Bronchial epithelial cell (primary cell): ENCODE measurements around the gene IFI27. TPM values are rescaled to one million over a fixed set of nuclear protein-coding genes. Genes with fewer than 3 reads are reported as not detected.
"Not testable (repeated sequence)": the region's sequence is repeated elsewhere in the genome, so short reads cannot be mapped to it uniquely, and the experiment has no call there.

Source experiments
- DNase-seq: peaks from one replicate; pipeline ENCODE4 v3.0.0-alpha.2; 2010; ENCODE audit warnings: low read depth
- FAIRE-seq: peaks from 2 replicates; lab custom pipeline; 2011; peaks lifted over from hg19 to GRCh38; lab: Jason Lieb, UNC
- H3K27me3 ChIP-seq: 2 replicates; pipeline ENCODE4 v1.5.1; 2011; ENCODE audit warnings: low read length; ENCODE audit not compliant: control insufficient read depth, insufficient read depth
- H3K36me3 ChIP-seq: 2 replicates; pipeline ENCODE4 v1.5.1; 2011; ENCODE audit warnings: low read length; ENCODE audit not compliant: control insufficient read depth, insufficient read depth
- H3K4me3 ChIP-seq: 2 replicates; pipeline ENCODE4 v1.5.1; 2011; ENCODE audit warnings: mild to moderate bottlenecking, low read depth, low read length, control low read depth
- total RNA-seq: library from RNA; depleted of rRNA; stranded (reverse); fragments of >200 nt; gene quantifications from 2 replicates; pipeline ENCODE4 v1.2.1, GENCODE V29; 2014
- TF ChIP-seq, protein P1 (sequence below): IDR thresholded peaks from 2 replicates; pipeline ENCODE4 v1.5.1; 2011; ENCODE audit warnings: mild to moderate bottlenecking, moderate library complexity, low read length, control low read depth, inconsistent platforms; ENCODE audit not compliant: insufficient read depth, severe bottlenecking

IFI27 gene
- total RNA-seq = 15.2 and 20.5 TPM in 2 replicates

GRCh38 chr14:94110552-94111181 is at the start of gene IFI27:
IFI27 (plus strand) TSS chr14:94110736.
- TF ChIP-seq, protein P1, sequence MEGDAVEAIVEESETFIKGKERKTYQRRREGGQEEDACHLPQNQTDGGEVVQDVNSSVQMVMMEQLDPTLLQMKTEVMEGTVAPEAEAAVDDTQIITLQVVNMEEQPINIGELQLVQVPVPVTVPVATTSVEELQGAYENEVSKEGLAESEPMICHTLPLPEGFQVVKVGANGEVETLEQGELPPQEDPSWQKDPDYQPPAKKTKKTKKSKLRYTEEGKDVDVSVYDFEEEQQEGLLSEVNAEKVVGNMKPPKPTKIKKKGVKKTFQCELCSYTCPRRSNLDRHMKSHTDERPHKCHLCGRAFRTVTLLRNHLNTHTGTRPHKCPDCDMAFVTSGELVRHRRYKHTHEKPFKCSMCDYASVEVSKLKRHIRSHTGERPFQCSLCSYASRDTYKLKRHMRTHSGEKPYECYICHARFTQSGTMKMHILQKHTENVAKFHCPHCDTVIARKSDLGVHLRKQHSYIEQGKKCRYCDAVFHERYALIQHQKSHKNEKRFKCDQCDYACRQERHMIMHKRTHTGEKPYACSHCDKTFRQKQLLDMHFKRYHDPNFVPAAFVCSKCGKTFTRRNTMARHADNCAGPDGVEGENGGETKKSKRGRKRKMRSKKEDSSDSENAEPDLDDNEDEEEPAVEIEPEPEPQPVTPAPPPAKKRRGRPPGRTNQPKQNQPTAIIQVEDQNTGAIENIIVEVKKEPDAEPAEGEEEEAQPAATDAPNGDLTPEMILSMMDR = no peak
- Histone ChIP-seq H3K36me3 (no peaks in the 10 kb centered on the region), H3K4me3 (no peak within 1 kb of the TSS), H3K27me3 (no peaks in the 10 kb centered on the region)
- FAIRE-seq (peak; percentile 86), DNase-seq (peak; percentile 50)

GRCh38 chr14:94062344-94062940 is 48.1 kb upstream of the IFI27 start:
- peak; percentile 86 for DNase-seq
- no peak for FAIRE-seq
- Histone ChIP-seq H3K4me3 (no peak overlapping the region), H3K27me3 (no peaks in the 10 kb centered on the region), H3K36me3 (peaks cover 18% of the 10 kb centered on the region)
- TF ChIP-seq, protein P1 = no peak

- Histone ChIP-seq H3K4me3 (no peak overlapping the region), H3K36me3 (peaks cover 2% of the 10 kb centered on the region), H3K27me3 (no peaks in the 10 kb centered on the region)
- peak; percentile 87 for DNase-seq
- TF ChIP-seq, protein P1 = no peak
- FAIRE-seq = no peak
These were observed 44.4 kb upstream of the IFI27 start for GRCh38 chr14:94066089-94066676.

DNA sequence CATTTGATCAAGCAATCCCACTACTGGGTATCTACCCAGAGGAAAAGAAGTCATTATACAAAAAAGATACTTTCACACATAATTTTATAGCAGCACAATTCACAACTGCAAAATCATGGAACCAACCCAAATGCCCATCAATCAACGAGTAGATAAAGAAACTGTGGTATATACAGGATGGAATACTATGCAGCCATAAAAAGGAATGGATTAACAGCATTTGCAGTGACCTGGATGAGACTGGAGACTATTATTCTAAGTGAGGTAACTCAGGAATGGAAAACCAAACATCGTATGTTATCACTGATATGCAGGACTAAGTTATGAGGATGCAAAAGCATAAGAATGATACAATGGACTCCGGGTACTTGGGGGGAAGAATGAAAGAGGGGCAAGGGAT is 38.5 kb upstream of the IFI27 start:
- H3K4me3 ChIP-seq = not testable (repeated sequence)

GRCh38 chr14:94074534-94074933 is 36.0 kb upstream of the IFI27 start:
- no peak for FAIRE-seq
- H3K36me3 ChIP-seq = peaks cover 12% of the 10 kb centered on the region
- no peaks in the 10 kb centered on the region for H3K27me3 ChIP-seq
- TF ChIP-seq, protein P1 = no peak
- DNase-seq = no peak
- H3K4me3 ChIP-seq = no peak overlapping the region

More for the DNA sequence above, 38.5 kb upstream of the IFI27 start:
- not testable (repeated sequence) for FAIRE-seq, DNase-seq, H3K27me3 ChIP-seq, H3K36me3 ChIP-seq

DNA sequence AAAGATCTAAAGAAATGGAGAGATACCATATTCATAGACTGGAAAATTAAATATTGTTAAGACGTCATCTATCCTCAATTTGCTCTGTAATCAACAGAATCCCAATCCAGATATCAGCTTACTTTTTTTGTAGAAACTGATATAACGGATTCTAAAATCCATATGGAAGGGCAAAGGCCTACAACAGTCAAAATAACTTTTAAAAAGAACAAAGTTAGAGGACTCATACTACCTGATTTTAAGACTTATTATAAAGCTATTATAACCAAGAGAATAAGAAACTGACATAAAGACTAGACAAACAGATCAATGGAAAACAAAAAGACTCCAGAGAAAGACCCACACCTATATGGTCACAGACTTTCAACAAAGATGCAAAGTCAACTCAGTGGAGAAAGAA is 35.5 kb upstream of the IFI27 start:
- TF ChIP-seq, protein P1 = no peak
- FAIRE-seq (no peak), DNase-seq (no peak)
- Histone ChIP-seq H3K4me3 (no peak overlapping the region), H3K36me3 (peaks cover 12% of the 10 kb centered on the region), H3K27me3 (no peaks in the 10 kb centered on the region)
